Measurements from ENCODE around the gene PTP4A1.

GRCh38 chr6:63561288-63561687 is 11.0 kb upstream of the PTP4A1 start:
- no peak for TF ChIP-seq CTCF (IDR thresholded peaks at IDR 0.05)
- TF ChIP-seq POLR2A (IDR thresholded peaks at IDR 0.05) = no peak

Data from uterus (tissue), 2 donors.